HepG2 (cell line): Measurements from ENCODE around the gene SH3D21. TPM values are rescaled to one million over a fixed set of nuclear protein-coding genes. Genes with fewer than 3 reads are reported as not detected.

Source experiments
- FOXK2 ChIP-seq: fragments of 450-650 bp; IDR thresholded peaks from 2 replicates; pipeline ENCODE4 v1.6.1; 2016
- ISL2 ChIP-seq: sonication (generic); formaldehyde crosslinking; IDR thresholded peaks from 2 replicates; pipeline ENCODE4 v1.5.0; 2020; ENCODE audit warnings: missing genetic modification reagents
- POGK ChIP-seq: sonication (generic); formaldehyde crosslinking; conservative IDR thresholded peaks from 2 replicates; pipeline ENCODE4 v1.8.0; 2022; ENCODE audit warnings: mild to moderate bottlenecking, moderate library complexity, missing genetic modification reagents
- SAFB2 ChIP-seq: sonication (generic); formaldehyde crosslinking; IDR thresholded peaks from 2 replicates; pipeline ENCODE4 v1.5.1; 2020; ENCODE audit warnings: missing genetic modification reagents, low read depth, mild to moderate bottlenecking, borderline replicate concordance
- SMARCE1 ChIP-seq: fragments of 450-650 bp; IDR thresholded peaks from 2 replicates; pipeline ENCODE4 v1.6.1; 2017; ENCODE audit warnings: borderline replicate concordance
- ZBTB39 ChIP-seq: sonication (generic); formaldehyde crosslinking; IDR thresholded peaks from 2 replicates; pipeline ENCODE4 v1.5.0; 2020; ENCODE audit warnings: missing genetic modification reagents
- ZFP36L2 ChIP-seq: sonication (generic); formaldehyde crosslinking; IDR thresholded peaks from 2 replicates; pipeline ENCODE4 v1.4.0; 2020; ENCODE audit warnings: missing genetic modification reagents
- ZFP90 ChIP-seq: sonication (generic); formaldehyde crosslinking; IDR thresholded peaks from 2 replicates; pipeline ENCODE4 v1.8.0; 2022; ENCODE audit warnings: missing genetic modification reagents, mild to moderate bottlenecking, inconsistent platforms, borderline replicate concordance
- ZNF142 ChIP-seq: sonication (generic); formaldehyde crosslinking; IDR thresholded peaks from 2 replicates; pipeline ENCODE4 v1.4.0; 2020; ENCODE audit warnings: missing genetic modification reagents
- ZNF281 ChIP-seq: sonication (generic); formaldehyde crosslinking; IDR thresholded peaks from 2 replicates; pipeline ENCODE4 v1.4.0; 2020; ENCODE audit warnings: missing genetic modification reagents, borderline replicate concordance
- ZNF513 ChIP-seq: sonication (generic); formaldehyde crosslinking; conservative IDR thresholded peaks from 2 replicates; pipeline ENCODE4 v1.5.0; 2020; ENCODE audit warnings: missing genetic modification reagents
- ZNF660 ChIP-seq: sonication (generic); formaldehyde crosslinking; IDR thresholded peaks from 2 replicates; pipeline ENCODE4 v1.5.1; 2020; ENCODE audit warnings: mild to moderate bottlenecking, low read depth, missing genetic modification reagents, borderline replicate concordance
- polyA plus RNA-seq, 8 experiments: library from polyadenylated mRNA; depleted of rRNA in 3 of 8; stranded (reverse) in 7 of 8; unstranded in 1 of 8; fragments of >200 nt; fragmentation: Illumina TruSeq in 4 of 8; extraction: Trizol in 4 of 8; gene quantifications; 2 replicates each; pipeline versions ENCODE4 v1.2.1 to v1.2.3, GENCODE V29; 2011 to 2016; ENCODE audit warnings: low read depth in 4 of 8, missing spikeins in 1 of 8, mixed read lengths in 1 of 8; ENCODE audit not compliant: insufficient read depth in 1 of 8
- total RNA-seq, 5 experiments: library from RNA; depleted of rRNA; stranded (reverse); fragments of >200 nt; fragmentation: Illumina TruSeq; extraction: Trizol; gene quantifications; 2 replicates each; pipeline ENCODE4 v1.2.3, GENCODE V29; 2016; ENCODE audit warnings: low read depth in 1 of 5

The SH3D21 gene
- total and polyA plus RNA-seq, 2 of the 13 experiments (the other 11 are each of a cell fraction or from before 2014, with no cell fraction given) = 5.1 to 8.6 TPM

- no peak for TF ChIP-seq ZNF513 (CRISPR knock-in tag)
- TF ChIP-seq SMARCE1 = no peak
- TF ChIP-seq ZFP90 (CRISPR knock-in tag) = no peak
- TF ChIP-seq ZNF142 (CRISPR knock-in tag) = no peak
- TF ChIP-seq SAFB2 (CRISPR knock-in tag) = no peak
- 0 out of 2 replicates have a peak, but pooled peaks have one; percentile 30 for TF ChIP-seq ISL2 (CRISPR knock-in tag)
- TF ChIP-seq FOXK2 = no peak
- TF ChIP-seq ZBTB39 (CRISPR knock-in tag) = no peak
- TF ChIP-seq ZFP36L2 (CRISPR knock-in tag) = no peak
- TF ChIP-seq ZNF660 (CRISPR knock-in tag) = no peak
- TF ChIP-seq POGK = peak; percentile 52; the same call in 1 of the 2 replicates
- TF ChIP-seq ZNF281 (CRISPR knock-in tag) = no peak; the same call in 1 of the 2 replicates
These were observed 17.6 kb downstream of the SH3D21 start, which contains the start of gene EVA1B (continued) for GRCh38 chr1:36323636-36324352.
